CD4-positive, alpha-beta T cell (primary cell): ENCODE results near the gene SH3GLB1. TPM values are rescaled to one million over a fixed set of nuclear protein-coding genes. Genes with fewer than 3 reads are reported as not detected.

Source experiments
- ATAC-seq: fragments of 200-7000 bp; cut with Tn5 transposase; one replicate; pipeline ENCODE4 v1.10.0; 2022; ENCODE audit warnings: mild to moderate bottlenecking; ENCODE audit not compliant: poor library complexity
- CTCF ChIA-PET: fragments of 350-600 bp; sonication (Branson Sonifier 250); formaldehyde crosslinking; loops from one replicate; lab custom pipeline; 2021; ENCODE audit warnings: antibody characterized with exemption, inconsistent platforms; lab: Charles Lee
- POLR2A ChIA-PET: fragments of 350-600 bp; sonication (Branson Sonifier 250); formaldehyde crosslinking; loops from one replicate; lab custom pipeline; 2021; ENCODE audit warnings: antibody characterized with exemption, inconsistent platforms; lab: Charles Lee
- DNase-seq, 14 experiments: peaks; one replicate each; pipeline ENCODE4 v3.0.0-alpha.2; 2013 to 2020; ENCODE audit warnings: mixed read lengths in 2 of 14
- H3K27ac ChIP-seq, 2 donors: one replicate each; pipeline versions ENCODE4 v1.5.1 to v1.7.0; 2013; ENCODE audit warnings: low read length in 2 of 2, low read depth in 1 of 2, mild to moderate bottlenecking in 1 of 2
- H3K27me3 ChIP-seq, 2 experiments: 1 replicate in 1 of 2; 2 replicates in 1 of 2; pipeline versions ENCODE4 v1.6.1 to v1.7.0; 2013; ENCODE audit warnings: low read length in 2 of 2, control low read depth in 1 of 2, mild to moderate bottlenecking in 1 of 2, moderate library complexity in 1 of 2; ENCODE audit not compliant: insufficient read depth in 2 of 2, control insufficient read depth in 1 of 2
- H3K36me3 ChIP-seq: one replicate; pipeline ENCODE4 v1.6.1; 2013; ENCODE audit warnings: low read length, control low read depth; ENCODE audit not compliant: insufficient read depth
- H3K4me1 ChIP-seq: one replicate; pipeline ENCODE4 v1.6.1; 2013; ENCODE audit warnings: low read length, control low read depth; ENCODE audit not compliant: insufficient read depth
- H3K4me3 ChIP-seq: one replicate; pipeline ENCODE4 v1.5.1; 2013; ENCODE audit warnings: mild to moderate bottlenecking, low read length, moderate library complexity
- H3K9me3 ChIP-seq, 2 experiments: 1 replicate in 1 of 2; 2 replicates in 1 of 2; pipeline versions ENCODE4 v1.6.1 to v1.7.0; 2013; ENCODE audit warnings: low read length in 2 of 2, mild to moderate bottlenecking in 2 of 2, control low read depth in 1 of 2, moderate library complexity in 1 of 2; ENCODE audit not compliant: control insufficient read depth in 1 of 2, insufficient read depth in 1 of 2
- H3K27ac Mint-ChIP-seq: one replicate; pipeline ENCODE4 v1.8.0; 2020; ENCODE audit warnings: mixed read lengths
- H3K27me3 Mint-ChIP-seq: one replicate; pipeline ENCODE4 v1.8.0; 2021; ENCODE audit warnings: mixed read lengths
- H3K36me3 Mint-ChIP-seq: one replicate; pipeline ENCODE4 v1.8.0; 2021; ENCODE audit warnings: low read depth, mixed read lengths
- H3K4me1 Mint-ChIP-seq: one replicate; pipeline ENCODE4 v1.8.0; 2021; ENCODE audit warnings: low read depth, mixed read lengths
- H3K4me3 Mint-ChIP-seq: one replicate; pipeline ENCODE4 v1.8.0; 2020; ENCODE audit warnings: mild to moderate bottlenecking, mixed read lengths
- H3K9me3 Mint-ChIP-seq: one replicate; pipeline ENCODE4 v1.8.0; 2020; ENCODE audit warnings: mixed read lengths
- intact Hi-C, 2 experiments: fragments of 100-400 bp; cut with DNase I in 1 of 2; cut with micrococcal nuclease in 1 of 2; formaldehyde crosslinking; loops; one replicate each; pipeline versions ENCODE4 v1.15.1 to v1.9.0; 2023 to 2025; cut with DNase I, micrococcal nuclease
- total RNA-seq, 174 experiments: library from RNA in 2 of 174; stranded (reverse) in 2 of 174; gene quantifications; one replicate each; pipeline ENCODE4 v1.2.3 and lab custom pipeline; 2021 to 2026
- TF ChIP-seq, protein P1 (sequence below): fragments of 200-600 bp; IDR thresholded peaks from one replicate; pipeline ENCODE4 v1.8.0; 2022; ENCODE audit warnings: antibody characterized with exemption, mild to moderate bottlenecking

SH3GLB1 gene
- total RNA-seq, 2 experiments from 2014 or later, result 50.6 to 52.3 TPM

DNA sequence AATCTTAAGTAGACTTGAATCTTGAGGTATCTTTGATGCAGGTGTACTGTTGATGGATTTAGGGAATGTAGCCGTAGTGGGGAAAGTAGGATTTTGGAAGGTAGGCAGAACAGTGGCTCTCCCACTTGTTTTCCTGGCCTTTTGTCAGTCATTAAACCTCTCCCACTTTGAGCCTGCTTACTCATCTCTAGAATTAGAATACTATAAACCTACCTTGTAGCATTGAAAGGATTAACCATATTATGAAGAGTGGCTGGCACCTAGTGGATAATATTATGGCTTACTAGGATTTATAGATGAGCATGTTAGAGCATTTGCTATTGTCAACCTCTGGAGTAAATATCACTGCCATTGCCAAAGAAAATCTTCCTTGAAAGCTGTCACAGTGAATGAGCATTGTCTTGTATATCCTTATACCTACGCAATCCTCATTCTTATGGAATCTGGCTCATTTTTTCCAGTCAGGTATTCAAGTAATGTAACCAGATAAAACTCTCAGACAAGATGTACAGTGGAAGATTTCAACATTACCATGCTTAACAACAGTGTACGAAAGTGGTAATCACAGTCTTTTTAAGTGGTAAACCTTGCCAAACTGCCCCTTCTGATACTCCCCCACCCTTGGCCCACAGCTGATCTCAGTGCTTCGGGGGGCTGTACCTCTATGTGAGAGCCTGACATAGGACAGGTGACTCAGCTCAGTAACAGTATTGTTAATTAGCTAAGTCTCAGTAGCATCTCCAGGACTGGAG is 44.4 kb downstream of the SH3GLB1 start:
- peaks cover 25% of the 10 kb centered on the region for H3K36me3 Mint-ChIP-seq
- DNase-seq, result no peak
- CTCF ChIA-PET, result interaction anchor here (1.5 kb wide), 1 partner anchor 44 kb away, joined by 6 read pairs; the partner anchor contains the start of gene SH3GLB1
- Histone ChIP-seq H3K27me3 (no peaks in the 10 kb centered on the region), H3K27ac (no peak overlapping the region), H3K9me3 (no peaks in the 10 kb centered on the region), H3K36me3 (peaks cover 22% of the 10 kb centered on the region), H3K4me1 (no peaks in the 10 kb centered on the region), H3K4me3 (no peak overlapping the region)
- peak overlapping the region; percentile 18 for H3K27ac Mint-ChIP-seq
- no peak overlapping the region for H3K4me3 Mint-ChIP-seq
- TF ChIP-seq, protein P1, sequence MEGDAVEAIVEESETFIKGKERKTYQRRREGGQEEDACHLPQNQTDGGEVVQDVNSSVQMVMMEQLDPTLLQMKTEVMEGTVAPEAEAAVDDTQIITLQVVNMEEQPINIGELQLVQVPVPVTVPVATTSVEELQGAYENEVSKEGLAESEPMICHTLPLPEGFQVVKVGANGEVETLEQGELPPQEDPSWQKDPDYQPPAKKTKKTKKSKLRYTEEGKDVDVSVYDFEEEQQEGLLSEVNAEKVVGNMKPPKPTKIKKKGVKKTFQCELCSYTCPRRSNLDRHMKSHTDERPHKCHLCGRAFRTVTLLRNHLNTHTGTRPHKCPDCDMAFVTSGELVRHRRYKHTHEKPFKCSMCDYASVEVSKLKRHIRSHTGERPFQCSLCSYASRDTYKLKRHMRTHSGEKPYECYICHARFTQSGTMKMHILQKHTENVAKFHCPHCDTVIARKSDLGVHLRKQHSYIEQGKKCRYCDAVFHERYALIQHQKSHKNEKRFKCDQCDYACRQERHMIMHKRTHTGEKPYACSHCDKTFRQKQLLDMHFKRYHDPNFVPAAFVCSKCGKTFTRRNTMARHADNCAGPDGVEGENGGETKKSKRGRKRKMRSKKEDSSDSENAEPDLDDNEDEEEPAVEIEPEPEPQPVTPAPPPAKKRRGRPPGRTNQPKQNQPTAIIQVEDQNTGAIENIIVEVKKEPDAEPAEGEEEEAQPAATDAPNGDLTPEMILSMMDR, result no peak
- no peaks in the 10 kb centered on the region for H3K27me3 Mint-ChIP-seq
- intact Hi-C loops, result no loop called here
- POLR2A ChIA-PET, result interaction anchor here (0.6 to 1.6 kb wide), 3 partner anchors 44 to 754 kb away, joined by 3 to 6 read pairs (median 4); partner anchors contain the start of gene SH3GLB1
- no peaks in the 10 kb centered on the region for H3K9me3 Mint-ChIP-seq
- ATAC-seq, result no peak
- no peaks in the 10 kb centered on the region for H3K4me1 Mint-ChIP-seq

DNA sequence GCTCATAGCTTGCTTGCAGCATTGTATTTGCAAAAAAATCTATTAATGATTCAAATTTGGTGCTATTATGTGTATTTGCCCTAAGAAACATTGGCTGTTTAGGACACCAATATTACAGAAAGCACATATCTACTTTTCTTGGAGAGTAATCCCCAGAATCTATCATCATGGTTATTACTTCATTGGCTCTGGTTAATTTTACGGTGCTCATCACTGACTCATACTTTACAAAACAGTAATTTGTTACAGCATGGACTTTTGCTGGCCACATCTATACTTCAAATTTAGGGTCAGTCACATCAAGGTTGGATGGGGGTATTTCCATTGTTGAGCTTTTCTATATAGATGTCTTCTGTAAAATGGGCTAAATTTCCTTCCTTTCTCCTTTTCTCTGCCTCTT is 45.7 kb downstream of the SH3GLB1 start:
- no peak overlapping the region for H3K27ac Mint-ChIP-seq
- intact Hi-C loops, result no loop called here
- H3K4me1 Mint-ChIP-seq, result no peaks in the 10 kb centered on the region

DNA sequence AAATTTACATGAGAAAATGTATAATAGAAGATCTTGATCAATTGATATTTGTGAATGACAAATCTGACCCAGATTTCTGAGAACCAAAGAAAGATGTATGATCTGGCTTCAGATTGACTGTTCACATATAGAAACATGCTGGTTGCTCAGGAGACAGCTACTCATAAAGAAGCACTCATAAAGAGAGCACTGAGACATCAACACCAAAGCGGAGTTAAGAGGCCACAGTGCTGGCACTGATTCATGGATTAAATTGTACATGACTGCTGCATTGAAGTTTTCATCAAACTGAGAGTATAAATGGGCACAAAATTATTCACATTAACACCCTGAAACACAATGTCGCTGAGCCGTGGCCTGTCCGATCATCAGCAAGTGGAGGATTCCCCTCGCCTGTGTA is 46.2 kb downstream of the SH3GLB1 start:
- H3K4me3 Mint-ChIP-seq, result no peak overlapping the region
- H3K27ac ChIP-seq, result no peak overlapping the region
- TF ChIP-seq, protein P1, result no peak
- H3K9me3 Mint-ChIP-seq, result no peaks in the 10 kb centered on the region
- no peak overlapping the region for H3K4me3 ChIP-seq
- intact Hi-C loops, result no loop called here
- peaks cover 7% of the 10 kb centered on the region for H3K36me3 Mint-ChIP-seq
- ChIA-PET POLR2A (no interaction called here), CTCF (interaction anchor here (1.0 to 1.5 kb wide), 2 partner anchors 17 to 46 kb away, joined by 3 to 6 read pairs; partner anchors contain the start of gene SH3GLB1)
- no peak for ATAC-seq
- peaks cover 0 to 3% of the 10 kb centered on the region in 2 experiments for H3K27me3 ChIP-seq
- no peaks in the 10 kb centered on the region for H3K9me3 ChIP-seq
- DNase-seq, result no peak
- no peaks in the 10 kb centered on the region for H3K4me1 Mint-ChIP-seq
- H3K4me1 ChIP-seq, result no peaks in the 10 kb centered on the region
- no peak overlapping the region for H3K27ac Mint-ChIP-seq
- peaks cover 7% of the 10 kb centered on the region for H3K36me3 ChIP-seq
- peaks cover 8% of the 10 kb centered on the region for H3K27me3 Mint-ChIP-seq

More for the DNA sequence above, 45.7 kb downstream of the SH3GLB1 start:
- no peaks in the 10 kb centered on the region for H3K9me3 ChIP-seq
- no peak for DNase-seq
- TF ChIP-seq, protein P1, result no peak
- Mint-ChIP-seq H3K36me3 (peaks cover 12% of the 10 kb centered on the region), H3K4me3 (no peak overlapping the region), H3K27me3 (peaks cover 8% of the 10 kb centered on the region), H3K9me3 (no peaks in the 10 kb centered on the region)
- no peaks in the 10 kb centered on the region for H3K4me1 ChIP-seq
- CTCF ChIA-PET, result interaction anchor here (1.5 kb wide), 1 partner anchor 46 kb away, joined by 6 read pairs; the partner anchor contains the start of gene SH3GLB1
- peaks cover 12% of the 10 kb centered on the region for H3K36me3 ChIP-seq
- H3K27me3 ChIP-seq, result peaks cover 0 to 3% of the 10 kb centered on the region in 2 experiments
- POLR2A ChIA-PET, result interaction anchor here (1.6 kb wide), 1 partner anchor 46 kb away, joined by 6 read pairs; the partner anchor contains the start of gene SH3GLB1
- H3K4me3 ChIP-seq, result no peak overlapping the region
- no peak overlapping the region for H3K27ac ChIP-seq
- ATAC-seq, result no peak
